ENCODE results near the gene ERVFRD-1. TPM values are rescaled to one million over a fixed set of nuclear protein-coding genes. Genes with fewer than 3 reads are reported as not detected.
A peak's percentile ranks its signal among the peaks of the same experiment; 100 is the strongest.
"Not testable (repeated sequence)": the region's sequence is repeated elsewhere in the genome, so short reads cannot be mapped to it uniquely, and the experiment has no call there.

The ERVFRD-1 gene
- total and polyA plus RNA-seq, 9 donors: 0.04 to 0.39 (median 0.11) TPM

DNA sequence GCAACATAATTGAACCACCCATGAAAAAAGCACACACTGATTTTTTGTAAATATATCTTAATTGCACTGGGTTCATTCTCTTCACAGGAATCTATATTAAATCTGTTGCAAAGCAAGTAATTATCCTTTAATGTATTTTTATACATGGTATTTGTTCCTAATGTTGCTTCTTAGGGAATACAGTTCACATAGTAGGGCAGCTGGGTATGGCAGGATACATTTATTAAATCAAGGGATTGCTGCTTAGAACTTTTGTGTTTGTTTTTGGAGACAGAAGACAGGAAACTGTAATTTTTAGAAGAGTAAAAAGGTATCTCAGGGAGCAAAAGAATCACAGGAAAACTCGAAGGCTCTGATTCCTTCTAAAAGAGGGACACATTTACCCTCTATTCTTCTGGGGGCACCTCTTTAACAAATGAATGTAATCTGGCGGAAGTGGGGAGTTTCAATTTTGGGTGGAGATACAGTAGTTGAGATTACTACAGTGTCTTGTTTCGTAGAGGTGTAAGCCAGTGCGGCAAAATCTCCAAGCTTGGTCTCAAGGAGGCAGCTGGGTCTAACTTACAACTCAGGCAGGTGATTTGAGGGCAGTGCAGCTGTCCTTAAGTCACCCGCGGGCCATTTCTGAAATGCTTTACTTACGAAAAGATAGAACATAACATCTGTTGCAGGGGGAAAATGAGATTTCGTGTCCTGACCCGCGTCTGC lies 18.7 kb downstream of the ERVFRD-1 start:
- Histone ChIP-seq H3K9me3 (replicated peaks; ENCODE audit: control insufficient read depth, low read depth, low read length) (no peaks in the 10 kb centered on the region), H3K36me3 (ENCODE audit: control insufficient read depth, insufficient read depth, low read length) (peaks cover 7% of the 10 kb centered on the region), H3K4me1 (ENCODE audit: control insufficient read depth, insufficient read depth, low read length) (peaks cover 3% of the 10 kb centered on the region), H3K27me3 (ENCODE audit: control insufficient read depth, insufficient read depth, low read length) (no peaks in the 10 kb centered on the region), H3K4me3 (ENCODE audit: low read length) (peak overlapping the region; percentile 91), H3K27ac (ENCODE audit: low read length) (peak overlapping the region; percentile 96)
- no peak for DNase-seq
- 0% methylated on average over 7 of the region's 10 CpGs for WGBS (ENCODE audit: insufficient coverage)

DNA sequence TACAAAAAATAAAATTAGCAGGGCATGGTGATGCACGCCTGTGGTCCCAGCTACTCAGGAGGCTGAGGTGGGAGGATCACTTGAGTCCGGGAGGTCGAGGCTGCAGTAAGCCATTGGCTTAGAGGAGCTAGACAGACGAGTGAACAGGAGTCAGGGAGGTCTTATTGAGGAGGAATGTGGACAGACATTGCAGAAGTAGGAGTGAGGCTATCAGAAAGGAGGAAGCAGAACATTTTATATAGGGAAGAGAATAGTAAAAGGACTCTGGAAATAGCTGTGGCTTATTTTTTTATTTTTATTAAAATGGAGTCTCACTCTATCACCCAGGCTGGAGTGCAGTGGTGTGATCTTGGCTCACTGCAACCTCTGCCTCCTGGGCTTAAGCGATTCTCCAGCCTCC lies 20.4 kb downstream of the ERVFRD-1 start:
- H3K9me3 ChIP-seq (replicated peaks; ENCODE audit: control insufficient read depth, low read depth, low read length); H3K4me3 ChIP-seq (ENCODE audit: low read length); DNase-seq; H3K27ac ChIP-seq (ENCODE audit: low read length); H3K4me1 ChIP-seq (ENCODE audit: control insufficient read depth, insufficient read depth, low read length); H3K27me3 ChIP-seq (ENCODE audit: control insufficient read depth, insufficient read depth, low read length); H3K36me3 ChIP-seq (ENCODE audit: control insufficient read depth, insufficient read depth, low read length): not testable (repeated sequence)
- 92% methylated on average over 5 of the region's 5 CpGs for WGBS (ENCODE audit: insufficient coverage)

GRCh38 chr6:11089695-11090094 lies 21.8 kb downstream of the ERVFRD-1 start:
- H3K27me3 ChIP-seq (ENCODE audit: control insufficient read depth, insufficient read depth, low read length): no peaks in the 10 kb centered on the region
- no peaks in the 10 kb centered on the region for H3K36me3 ChIP-seq (ENCODE audit: control insufficient read depth, insufficient read depth, low read length)
- no peak for DNase-seq
- no CpG with 5 or more reads among the region's 1 CpG for WGBS (ENCODE audit: insufficient coverage)
- H3K9me3 ChIP-seq (replicated peaks; ENCODE audit: control insufficient read depth, low read depth, low read length): no peaks in the 10 kb centered on the region
- no peak overlapping the region for H3K4me3 ChIP-seq (ENCODE audit: low read length)
- H3K27ac ChIP-seq (ENCODE audit: low read length): no peak overlapping the region
- H3K4me1 ChIP-seq (ENCODE audit: control insufficient read depth, insufficient read depth, low read length): peaks cover 3% of the 10 kb centered on the region

DNA sequence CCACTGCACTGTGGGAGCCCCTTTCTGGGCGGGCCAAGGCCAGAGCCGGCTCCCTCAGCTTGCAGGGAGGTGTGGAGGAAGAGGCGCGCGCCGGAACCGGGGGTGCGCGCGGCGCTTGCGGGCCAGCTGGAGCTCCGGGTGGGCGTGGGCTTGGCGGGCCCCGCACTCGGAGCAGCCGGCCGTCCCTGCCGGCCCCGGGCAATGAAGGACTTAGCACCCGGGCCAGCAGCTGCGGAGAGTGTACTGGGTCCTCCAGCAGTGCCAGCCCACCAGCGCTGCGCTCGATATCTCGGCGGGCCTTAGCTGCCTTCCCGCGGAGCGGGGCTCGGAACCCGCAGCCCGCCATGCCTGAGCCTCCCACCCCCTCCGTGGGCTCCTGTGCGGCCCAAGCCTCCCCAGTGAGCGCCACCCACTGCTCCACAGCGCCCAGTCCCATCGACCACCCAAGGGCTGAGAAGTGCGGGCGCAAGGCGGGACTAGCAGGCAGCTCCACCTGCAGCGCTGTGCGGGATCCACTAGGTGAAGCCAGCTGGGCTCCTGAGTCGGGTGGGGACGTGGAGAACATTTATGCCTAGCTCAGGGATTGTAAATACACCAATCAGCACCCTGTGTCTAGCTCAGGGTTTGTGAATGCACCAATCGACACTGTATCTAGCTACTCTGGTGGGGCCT lies 24.2 kb downstream of the ERVFRD-1 start:
- WGBS (ENCODE audit: insufficient coverage): 73% methylated on average over 30 of the region's 47 CpGs
- DNase-seq: not testable (repeated sequence)

GRCh38 chr6:11085758-11086435 lies 25.6 kb downstream of the ERVFRD-1 start:
- no peaks in the 10 kb centered on the region for H3K27me3 ChIP-seq (ENCODE audit: control insufficient read depth, insufficient read depth, low read length)
- no peak for DNase-seq
- H3K4me1 ChIP-seq (ENCODE audit: control insufficient read depth, insufficient read depth, low read length): no peaks in the 10 kb centered on the region
- 20% methylated on average over 1 of the region's 3 CpGs for WGBS (ENCODE audit: insufficient coverage)
- H3K4me3 ChIP-seq (ENCODE audit: low read length): no peak overlapping the region
- H3K9me3 ChIP-seq (replicated peaks; ENCODE audit: control insufficient read depth, low read depth, low read length): no peaks in the 10 kb centered on the region
- no peak overlapping the region for H3K27ac ChIP-seq (ENCODE audit: low read length)
- H3K36me3 ChIP-seq (ENCODE audit: control insufficient read depth, insufficient read depth, low read length): no peaks in the 10 kb centered on the region

More for the DNA sequence above, 24.2 kb downstream of the ERVFRD-1 start:
- H3K4me3 ChIP-seq (ENCODE audit: low read length); H3K27me3 ChIP-seq (ENCODE audit: control insufficient read depth, insufficient read depth, low read length); H3K9me3 ChIP-seq (replicated peaks; ENCODE audit: control insufficient read depth, low read depth, low read length); H3K27ac ChIP-seq (ENCODE audit: low read length); H3K4me1 ChIP-seq (ENCODE audit: control insufficient read depth, insufficient read depth, low read length); H3K36me3 ChIP-seq (ENCODE audit: control insufficient read depth, insufficient read depth, low read length): not testable (repeated sequence)

DNA sequence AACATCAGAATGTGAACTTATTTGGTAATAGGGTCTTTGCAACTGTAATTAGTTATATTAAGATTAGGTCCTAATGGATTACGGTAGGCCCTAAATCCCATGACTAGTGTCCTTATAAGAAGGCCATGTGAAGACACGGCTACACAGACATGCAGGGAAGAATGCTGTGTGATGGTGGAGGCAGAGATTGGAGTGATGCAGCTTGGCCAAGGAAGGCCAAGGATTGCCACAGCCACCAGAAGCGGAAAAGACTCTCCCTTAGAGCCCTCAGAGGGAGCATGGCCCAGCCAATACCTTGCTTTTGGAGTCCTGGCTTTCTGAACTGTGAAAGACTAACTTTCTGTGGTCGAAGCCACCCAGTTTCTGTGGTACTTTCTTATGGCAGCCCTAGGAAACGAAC lies 27.6 kb downstream of the ERVFRD-1 start:
- no peaks in the 10 kb centered on the region for H3K36me3 ChIP-seq (ENCODE audit: control insufficient read depth, insufficient read depth, low read length)
- DNase-seq: no peak
- 73% methylated on average over 5 of the region's 5 CpGs for WGBS (ENCODE audit: insufficient coverage)
- H3K27ac ChIP-seq (ENCODE audit: low read length): no peak overlapping the region
- no peak overlapping the region for H3K4me3 ChIP-seq (ENCODE audit: low read length)
- H3K9me3 ChIP-seq (replicated peaks; ENCODE audit: control insufficient read depth, low read depth, low read length): no peaks in the 10 kb centered on the region
- no peaks in the 10 kb centered on the region for H3K4me1 ChIP-seq (ENCODE audit: control insufficient read depth, insufficient read depth, low read length)
- no peaks in the 10 kb centered on the region for H3K27me3 ChIP-seq (ENCODE audit: control insufficient read depth, insufficient read depth, low read length)

- H3K27ac ChIP-seq (ENCODE audit: low read length): no peak overlapping the region
- H3K27me3 ChIP-seq (ENCODE audit: control insufficient read depth, insufficient read depth, low read length): no peaks in the 10 kb centered on the region
- no CpG with 5 or more reads among the region's 4 CpGs for WGBS (ENCODE audit: insufficient coverage)
- DNase-seq: no peak
- H3K36me3 ChIP-seq (ENCODE audit: control insufficient read depth, insufficient read depth, low read length): no peaks in the 10 kb centered on the region
- H3K4me3 ChIP-seq (ENCODE audit: low read length): no peak overlapping the region
- H3K4me1 ChIP-seq (ENCODE audit: control insufficient read depth, insufficient read depth, low read length): no peaks in the 10 kb centered on the region
- H3K9me3 ChIP-seq (replicated peaks; ENCODE audit: control insufficient read depth, low read depth, low read length): no peaks in the 10 kb centered on the region
Observed at GRCh38 chr6:11083491-11083890, 28.0 kb downstream of the ERVFRD-1 start.

GRCh38 chr6:11080296-11080695 lies 31.2 kb downstream of the ERVFRD-1 start:
- Histone ChIP-seq H3K9me3 (replicated peaks; ENCODE audit: control insufficient read depth, low read depth, low read length) (no peaks in the 10 kb centered on the region), H3K36me3 (ENCODE audit: control insufficient read depth, insufficient read depth, low read length) (no peaks in the 10 kb centered on the region), H3K27me3 (ENCODE audit: control insufficient read depth, insufficient read depth, low read length) (no peaks in the 10 kb centered on the region), H3K4me1 (ENCODE audit: control insufficient read depth, insufficient read depth, low read length) (no peaks in the 10 kb centered on the region), H3K27ac (ENCODE audit: low read length) (no peak overlapping the region), H3K4me3 (ENCODE audit: low read length) (no peak overlapping the region)
- DNase-seq: no peak
- WGBS (ENCODE audit: insufficient coverage): no CpG with 5 or more reads among the region's 3 CpGs

GRCh38 chr6:11078266-11078665 lies 33.3 kb downstream of the ERVFRD-1 start:
- Histone ChIP-seq H3K27me3 (ENCODE audit: control insufficient read depth, insufficient read depth, low read length) (no peaks in the 10 kb centered on the region), H3K27ac (ENCODE audit: low read length) (no peak overlapping the region), H3K4me3 (ENCODE audit: low read length) (no peak overlapping the region), H3K9me3 (replicated peaks; ENCODE audit: control insufficient read depth, low read depth, low read length) (no peaks in the 10 kb centered on the region), H3K4me1 (ENCODE audit: control insufficient read depth, insufficient read depth, low read length) (no peaks in the 10 kb centered on the region), H3K36me3 (ENCODE audit: control insufficient read depth, insufficient read depth, low read length) (no peaks in the 10 kb centered on the region)
- DNase-seq: no peak
- WGBS (ENCODE audit: insufficient coverage): 100% methylated on average over 1 of the region's 4 CpGs

DNA sequence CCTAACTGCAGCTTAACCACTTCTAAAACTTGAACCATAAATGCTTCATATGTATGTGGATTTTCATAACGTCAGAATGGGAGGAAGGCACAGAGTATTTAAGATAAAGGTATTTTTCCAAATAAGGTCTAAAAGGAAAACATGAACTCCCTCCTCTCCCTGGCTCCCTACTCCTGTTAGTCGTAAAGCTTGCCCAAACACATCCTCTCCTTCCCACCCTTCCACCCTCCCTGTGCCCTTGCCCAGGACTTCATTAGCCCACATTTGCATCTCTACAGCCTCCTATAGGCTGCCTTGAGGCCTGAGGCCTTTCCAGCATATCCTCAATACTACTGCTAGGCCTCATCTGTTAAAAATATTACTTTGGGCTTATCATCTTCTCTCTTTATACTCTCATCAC lies 35.0 kb downstream of the ERVFRD-1 start:
- Histone ChIP-seq H3K9me3 (replicated peaks; ENCODE audit: control insufficient read depth, low read depth, low read length) (no peaks in the 10 kb centered on the region), H3K27me3 (ENCODE audit: control insufficient read depth, insufficient read depth, low read length) (no peaks in the 10 kb centered on the region), H3K4me1 (ENCODE audit: control insufficient read depth, insufficient read depth, low read length) (no peaks in the 10 kb centered on the region), H3K4me3 (ENCODE audit: low read length) (no peak overlapping the region), H3K27ac (ENCODE audit: low read length) (no peak overlapping the region), H3K36me3 (ENCODE audit: control insufficient read depth, insufficient read depth, low read length) (no peaks in the 10 kb centered on the region)
- WGBS (ENCODE audit: insufficient coverage): 75% methylated on average over 1 of the region's 2 CpGs
- no peak for DNase-seq
